HG03060 (cell line): Measurements from ENCODE around the gene MMP17.

ENCODE experiments used
- ATAC-seq: cut with Tn5 transposase; IDR thresholded peaks from one replicate; pipeline ENCODE4 v1.9.1; 2021; ENCODE audit warnings: low read depth, moderate number of reproducible peaks; ENCODE audit not compliant: unreplicated experiment

The MMP17 gene

GRCh38 chr12:131892711-131893604 lies 64.8 kb downstream of the MMP17 start:
- no peak for ATAC-seq

DNA sequence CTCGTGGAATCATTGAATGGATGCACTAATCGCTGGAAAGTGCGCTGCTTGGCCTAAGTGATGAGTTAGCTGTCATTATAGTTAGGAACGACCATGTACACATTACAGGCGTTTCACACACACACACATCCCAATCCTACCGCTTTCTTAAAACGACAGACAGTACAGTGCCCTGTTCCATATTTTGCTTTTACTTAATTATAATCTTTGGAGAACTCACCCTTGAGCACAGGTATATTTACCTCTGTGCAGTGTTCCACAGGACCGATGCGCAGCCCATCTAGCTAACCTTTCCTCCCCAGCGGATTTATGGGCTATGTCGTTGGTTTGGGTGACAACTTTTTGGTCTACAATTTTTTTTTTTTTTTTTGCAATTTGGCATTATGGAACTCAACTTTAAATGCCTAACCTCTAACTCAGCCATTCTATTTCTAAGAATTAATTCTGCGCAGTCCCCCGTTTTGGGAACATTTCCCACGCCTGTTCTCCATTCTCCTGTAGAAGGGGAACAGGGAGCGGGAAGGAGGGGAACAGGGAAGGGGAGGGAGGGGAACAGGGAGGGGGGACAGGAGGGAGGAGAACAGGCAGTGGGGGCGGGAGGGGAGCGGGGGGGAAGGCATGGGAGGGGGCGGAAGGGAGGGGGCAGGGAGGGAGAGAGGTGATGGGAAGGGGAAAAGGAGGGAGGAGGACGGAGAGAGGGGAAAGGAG lies 65.6 kb downstream of the MMP17 start:
- no peak for ATAC-seq

- ATAC-seq = peak; percentile 47
Observed at GRCh38 chr12:131894313-131894860, 66.2 kb downstream of the MMP17 start, which contains the start of gene ULK1. Gene ULK1, plus strand, starts transcription at chr12:131894622. Its CDS starts 380 bp downstream, at chr12:131895002.

DNA sequence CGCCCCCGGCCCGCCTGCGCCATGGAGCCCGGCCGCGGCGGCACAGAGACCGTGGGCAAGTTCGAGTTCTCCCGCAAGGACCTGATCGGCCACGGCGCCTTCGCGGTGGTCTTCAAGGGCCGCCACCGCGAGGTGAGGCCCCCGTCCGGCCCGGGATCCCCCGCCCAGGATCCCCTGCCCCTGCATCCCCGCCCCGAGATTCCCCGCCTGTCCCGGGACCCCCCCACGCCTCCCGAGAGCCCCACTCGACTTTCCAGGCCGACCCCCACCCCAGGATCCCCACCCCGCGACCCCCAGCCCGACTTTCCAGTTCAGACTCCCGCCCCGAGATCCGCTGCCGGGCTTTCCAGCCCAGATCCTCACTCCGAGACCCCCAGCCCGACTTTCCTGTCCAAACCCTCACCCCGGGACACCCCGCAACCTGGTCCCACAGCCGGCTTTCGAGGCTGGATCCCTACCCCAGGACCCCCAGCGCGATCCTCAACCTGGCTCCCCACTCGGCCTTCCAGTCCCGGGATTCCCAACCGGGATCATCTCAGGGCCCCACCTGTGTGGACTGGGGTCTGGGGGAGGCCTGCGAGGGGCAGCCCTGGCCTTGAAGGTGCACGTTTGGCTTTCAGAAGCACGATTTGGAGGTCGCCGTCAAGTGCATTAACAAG lies 66.9 kb downstream of the MMP17 start:
- ATAC-seq = no peak

- no peak for ATAC-seq
Observed at GRCh38 chr12:131895640-131896079, 67.5 kb downstream of the MMP17 start.

DNA sequence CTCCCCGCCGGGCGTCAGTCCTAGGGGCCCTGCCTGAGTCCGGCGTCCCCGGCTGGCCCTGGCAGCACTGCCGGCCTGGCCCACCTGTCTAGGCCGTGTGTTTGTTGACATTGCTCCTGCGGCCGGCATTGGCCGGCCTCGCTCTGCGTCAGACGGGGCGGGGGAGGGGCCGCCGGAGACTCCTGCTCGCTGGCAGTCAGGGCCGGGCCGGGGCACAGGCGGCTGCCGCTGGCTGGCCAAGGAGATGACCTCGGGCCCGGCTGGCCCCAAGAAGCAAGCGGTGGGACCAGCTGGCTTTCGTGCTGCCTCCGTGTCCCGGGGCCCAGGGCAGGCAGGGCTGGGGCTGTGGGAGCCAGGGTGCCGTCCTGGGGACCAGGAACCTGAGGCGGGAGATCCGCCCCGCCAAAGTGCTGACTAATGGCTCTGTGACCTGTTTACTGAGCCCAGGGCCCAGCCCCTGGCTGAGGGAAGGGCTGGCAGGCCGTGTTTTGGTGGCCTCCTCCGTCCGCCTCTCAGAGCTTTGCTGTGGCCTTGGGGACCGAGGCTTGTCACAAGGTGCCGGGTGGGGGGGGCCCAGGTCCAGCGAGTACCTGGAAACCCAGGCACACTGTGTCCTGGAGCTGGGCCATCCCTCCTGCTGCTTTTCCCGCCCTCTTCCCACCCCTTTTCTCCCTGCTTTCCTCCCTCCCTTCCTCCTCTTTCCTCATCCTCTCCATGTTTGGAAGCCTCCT lies 68.1 kb downstream of the MMP17 start:
- ATAC-seq = no peak

DNA sequence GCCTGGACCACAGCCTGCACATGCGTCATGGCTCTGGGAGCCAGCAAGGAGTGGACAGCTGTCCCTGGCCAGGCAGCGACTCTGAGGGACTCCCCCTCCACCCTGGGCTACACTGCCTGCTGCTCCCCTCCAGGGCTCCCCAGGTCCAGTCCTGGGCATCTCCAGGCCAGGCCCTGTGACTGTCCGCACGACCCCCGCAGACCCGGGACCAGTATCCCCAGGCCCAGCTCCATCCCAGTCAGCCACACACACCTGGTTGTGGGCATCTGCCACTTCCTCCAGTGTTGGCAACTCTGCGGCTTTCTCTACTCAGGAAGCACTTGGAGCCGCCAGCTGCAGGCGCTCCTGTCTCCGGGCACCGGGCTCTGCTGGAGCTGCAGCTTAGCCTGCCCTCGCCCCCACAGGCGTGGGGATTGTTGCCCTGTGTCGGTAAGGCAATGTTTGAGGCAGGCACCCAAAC lies 68.6 kb downstream of the MMP17 start:
- ATAC-seq = no peak

DNA sequence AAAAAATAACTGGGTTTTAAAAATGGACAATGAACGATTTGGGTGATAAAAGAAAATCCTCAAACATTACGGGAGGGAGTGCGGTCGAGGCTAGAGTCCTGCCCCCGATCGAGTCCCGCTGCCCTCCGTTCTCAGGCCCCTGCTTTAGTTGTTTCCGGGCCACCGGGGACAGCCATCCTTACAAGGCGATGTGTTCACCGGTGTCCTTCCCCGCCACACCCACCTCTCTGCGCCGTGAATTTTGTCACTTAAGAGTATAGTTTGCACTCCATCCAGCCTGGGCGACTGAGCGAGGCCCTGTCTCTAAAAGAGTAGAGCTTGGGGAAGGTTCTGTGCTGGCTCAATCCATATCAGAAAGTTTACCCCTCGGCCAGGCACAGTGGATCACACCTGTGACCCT lies 69.1 kb downstream of the MMP17 start:
- no peak for ATAC-seq

DNA sequence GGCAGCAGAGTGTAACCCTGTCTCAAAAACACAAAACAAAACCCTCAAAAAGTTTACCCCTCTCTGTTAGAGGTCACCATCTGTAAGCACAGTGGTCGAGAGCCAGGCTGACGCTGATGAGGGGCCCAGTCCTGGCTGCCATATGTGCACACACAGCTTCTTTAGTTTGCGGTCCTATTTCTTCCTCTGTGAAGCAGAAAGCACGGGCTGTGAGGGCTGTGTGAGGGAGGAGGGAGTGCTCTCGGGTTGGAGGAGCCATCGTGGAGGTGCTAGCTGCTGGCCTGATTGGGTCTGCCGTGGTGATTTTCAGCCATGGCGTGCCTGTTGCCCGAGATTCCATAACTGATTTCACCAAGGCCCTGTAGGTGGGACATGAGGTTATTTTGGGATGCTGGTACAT lies 69.7 kb downstream of the MMP17 start:
- ATAC-seq = no peak

GRCh38 chr12:131900397-131900796 lies 72.2 kb downstream of the MMP17 start:
- no peak for ATAC-seq
